Measurements from ENCODE around the gene NAA10. TPM values are rescaled to one million over a fixed set of nuclear protein-coding genes. Genes with fewer than 3 reads are reported as not detected.

NAA10 gene
- total RNA-seq, 1 experiment from 2014 or later = 124 TPM

DNA sequence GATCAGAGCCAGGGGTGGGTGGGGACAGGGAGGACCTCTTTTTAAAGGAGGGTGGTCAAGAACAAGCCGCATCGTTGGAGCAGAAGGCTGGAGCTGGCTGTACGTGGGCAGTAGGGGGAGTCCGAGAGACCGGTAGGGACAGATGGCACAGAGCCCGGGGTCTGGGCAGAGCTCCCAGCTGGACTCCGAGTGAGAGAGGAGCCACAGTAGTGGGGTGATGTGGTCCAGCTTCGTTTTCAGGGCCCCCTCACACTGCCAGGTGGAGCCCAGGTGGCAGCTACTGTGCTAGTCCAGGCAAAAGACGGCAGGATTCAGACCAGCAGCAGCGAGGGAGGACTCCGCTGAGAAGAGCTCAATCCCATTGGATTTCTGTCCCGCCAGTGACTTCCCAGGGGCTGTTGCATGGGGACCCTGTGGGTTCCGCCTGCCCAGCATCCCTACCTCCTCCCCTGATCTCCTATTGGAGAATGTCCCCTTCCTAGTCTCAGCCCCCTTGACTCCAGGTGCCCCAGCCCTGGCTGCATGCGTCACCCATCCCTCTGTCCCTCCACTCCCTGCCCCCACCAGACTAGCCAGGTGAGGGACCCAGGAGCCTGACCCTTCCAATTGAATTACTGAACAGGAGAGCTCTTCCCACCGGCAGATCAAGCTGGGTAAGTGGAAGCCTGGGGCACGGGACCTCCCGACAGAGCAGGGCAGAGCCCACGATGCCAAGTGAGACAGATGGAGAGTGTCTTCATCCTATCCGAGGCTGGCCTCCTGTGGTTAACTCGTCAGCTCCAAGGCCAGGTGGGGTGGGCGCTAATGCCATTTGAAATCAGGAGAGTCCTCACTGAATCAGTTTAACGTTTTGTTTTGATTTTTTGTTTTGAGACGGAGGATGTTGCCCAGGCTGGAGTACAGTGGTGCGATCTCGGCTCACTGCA lies 11.6 kb downstream of the NAA10 start:
- TF ChIP-seq, protein P1, sequence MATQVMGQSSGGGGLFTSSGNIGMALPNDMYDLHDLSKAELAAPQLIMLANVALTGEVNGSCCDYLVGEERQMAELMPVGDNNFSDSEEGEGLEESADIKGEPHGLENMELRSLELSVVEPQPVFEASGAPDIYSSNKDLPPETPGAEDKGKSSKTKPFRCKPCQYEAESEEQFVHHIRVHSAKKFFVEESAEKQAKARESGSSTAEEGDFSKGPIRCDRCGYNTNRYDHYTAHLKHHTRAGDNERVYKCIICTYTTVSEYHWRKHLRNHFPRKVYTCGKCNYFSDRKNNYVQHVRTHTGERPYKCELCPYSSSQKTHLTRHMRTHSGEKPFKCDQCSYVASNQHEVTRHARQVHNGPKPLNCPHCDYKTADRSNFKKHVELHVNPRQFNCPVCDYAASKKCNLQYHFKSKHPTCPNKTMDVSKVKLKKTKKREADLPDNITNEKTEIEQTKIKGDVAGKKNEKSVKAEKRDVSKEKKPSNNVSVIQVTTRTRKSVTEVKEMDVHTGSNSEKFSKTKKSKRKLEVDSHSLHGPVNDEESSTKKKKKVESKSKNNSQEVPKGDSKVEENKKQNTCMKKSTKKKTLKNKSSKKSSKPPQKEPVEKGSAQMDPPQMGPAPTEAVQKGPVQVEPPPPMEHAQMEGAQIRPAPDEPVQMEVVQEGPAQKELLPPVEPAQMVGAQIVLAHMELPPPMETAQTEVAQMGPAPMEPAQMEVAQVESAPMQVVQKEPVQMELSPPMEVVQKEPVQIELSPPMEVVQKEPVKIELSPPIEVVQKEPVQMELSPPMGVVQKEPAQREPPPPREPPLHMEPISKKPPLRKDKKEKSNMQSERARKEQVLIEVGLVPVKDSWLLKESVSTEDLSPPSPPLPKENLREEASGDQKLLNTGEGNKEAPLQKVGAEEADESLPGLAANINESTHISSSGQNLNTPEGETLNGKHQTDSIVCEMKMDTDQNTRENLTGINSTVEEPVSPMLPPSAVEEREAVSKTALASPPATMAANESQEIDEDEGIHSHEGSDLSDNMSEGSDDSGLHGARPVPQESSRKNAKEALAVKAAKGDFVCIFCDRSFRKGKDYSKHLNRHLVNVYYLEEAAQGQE (IDR thresholded peaks at IDR 0.05; ENCODE audit: low read depth) = no peak
- no peak for TF ChIP-seq SP1 (IDR thresholded peaks at IDR 0.05; ENCODE audit: low read depth)
- TF ChIP-seq POLR2A (IDR thresholded peaks at IDR 0.05; ENCODE audit: borderline replicate concordance, extremely low read depth, insufficient read depth, insufficient read length) = no peak
- TF ChIP-seq, protein P2, sequence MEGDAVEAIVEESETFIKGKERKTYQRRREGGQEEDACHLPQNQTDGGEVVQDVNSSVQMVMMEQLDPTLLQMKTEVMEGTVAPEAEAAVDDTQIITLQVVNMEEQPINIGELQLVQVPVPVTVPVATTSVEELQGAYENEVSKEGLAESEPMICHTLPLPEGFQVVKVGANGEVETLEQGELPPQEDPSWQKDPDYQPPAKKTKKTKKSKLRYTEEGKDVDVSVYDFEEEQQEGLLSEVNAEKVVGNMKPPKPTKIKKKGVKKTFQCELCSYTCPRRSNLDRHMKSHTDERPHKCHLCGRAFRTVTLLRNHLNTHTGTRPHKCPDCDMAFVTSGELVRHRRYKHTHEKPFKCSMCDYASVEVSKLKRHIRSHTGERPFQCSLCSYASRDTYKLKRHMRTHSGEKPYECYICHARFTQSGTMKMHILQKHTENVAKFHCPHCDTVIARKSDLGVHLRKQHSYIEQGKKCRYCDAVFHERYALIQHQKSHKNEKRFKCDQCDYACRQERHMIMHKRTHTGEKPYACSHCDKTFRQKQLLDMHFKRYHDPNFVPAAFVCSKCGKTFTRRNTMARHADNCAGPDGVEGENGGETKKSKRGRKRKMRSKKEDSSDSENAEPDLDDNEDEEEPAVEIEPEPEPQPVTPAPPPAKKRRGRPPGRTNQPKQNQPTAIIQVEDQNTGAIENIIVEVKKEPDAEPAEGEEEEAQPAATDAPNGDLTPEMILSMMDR (IDR thresholded peaks at IDR 0.05 in 2 of 3, conservative IDR thresholded peaks at IDR 0.05 in 1 of 3; ENCODE audit: borderline replicate concordance in 1 of 3, insufficient read depth in 1 of 3, low read depth in 2 of 3, low read length in 2 of 3) = no peak
- TF ChIP-seq EZH2 (IDR thresholded peaks at IDR 0.05) = no peak
- no peak for TF ChIP-seq YY1 (IDR thresholded peaks at IDR 0.05; ENCODE audit: extremely low read depth, insufficient replicate concordance, low read depth, low read length)
- TF ChIP-seq CEBPB (IDR thresholded peaks at IDR 0.05; ENCODE audit: low read depth) = no peak
- TF ChIP-seq JUND (IDR thresholded peaks at IDR 0.05) = no peak
- TF ChIP-seq POLR2AphosphoS5 (IDR thresholded peaks at IDR 0.05; ENCODE audit: low read depth, low read length) = no peak
- TF ChIP-seq RAD21 (IDR thresholded peaks at IDR 0.05; ENCODE audit: low read depth) = no peak
- TF ChIP-seq SIN3A (IDR thresholded peaks at IDR 0.05; ENCODE audit: low read depth) = no peak
- no peak for TF ChIP-seq SRF (IDR thresholded peaks at IDR 0.05; ENCODE audit: low read depth)
- no peak for TF ChIP-seq ZFX (IDR thresholded peaks at IDR 0.05)
- no TSS peak for BruUV-seq (replicated peaks)
- ATAC-seq = no peak
- Histone ChIP-seq H3K4me3 (replicated peaks in 1 of 2; ENCODE audit: low read depth in 1 of 2, low read length in 2 of 2) (no peak overlapping the region), H3K27ac (ENCODE audit: low read depth, low read length) (no peak overlapping the region), H3K4me1 (ENCODE audit: control insufficient read depth in 1 of 2, insufficient read depth in 2 of 2, low read length in 2 of 2) (peaks cover 11 to 30% of the 10 kb centered on the region in 2 experiments), H3K27me3 (ENCODE audit: insufficient read depth, low read length) (no peaks in the 10 kb centered on the region), H3K9me2 (ENCODE audit: insufficient read depth) (no peaks in the 10 kb centered on the region), H2AFZ (ENCODE audit: low read depth, low read length, poor library complexity, severe bottlenecking) (no peak overlapping the region), H3K36me3 (ENCODE audit: control insufficient read depth in 1 of 2, insufficient read depth in 2 of 2, low read length in 2 of 2) (no peaks in the 10 kb centered on the region), H3K4me2 (ENCODE audit: low read length) (no peak overlapping the region), H3K9me3 (ENCODE audit: control insufficient read depth in 1 of 2, insufficient read depth in 1 of 2, low read depth in 1 of 2, low read length in 2 of 2) (no peaks in the 10 kb centered on the region), H3K79me2 (ENCODE audit: insufficient read depth, low read length) (peaks cover 27% of the 10 kb centered on the region; the same call in 1 of the 2 replicates), H3K9ac (ENCODE audit: low read length) (no peak overlapping the region), H4K20me1 (ENCODE audit: insufficient read depth) (no peaks in the 10 kb centered on the region)
- RAD21 ChIA-PET (ENCODE audit: low non-redundant PET in 1 of 2, low total read pairs in 2 of 2, uncharacterized antibody in 2 of 2, unreplicated experiment in 2 of 2) = no interaction called here
- CTCF ChIA-PET = interaction anchor here (2.5 kb wide), 1 partner anchor 24 kb away, joined by 12 read pairs; no protein-coding TSS in a partner anchor
- DNase-seq (ENCODE audit: low read depth, low spot score) = no peak
- POLR2A ChIA-PET = interaction anchor here (1.1 kb wide), 1 partner anchor 24 kb away, joined by 3 read pairs; no protein-coding TSS in a partner anchor
- intact Hi-C loops (cut with micrococcal nuclease) = no loop called here
